ENCODE results near the gene ACOXL.

Gene ACOXL

GRCh38 chr2:110984694-110985490 lies 252.5 kb downstream of the ACOXL start:
- in situ Hi-C loops (cut with MboI; ENCODE audit: low sequenced_read_pairs, unreplicated experiment), result no loop called here
- no peak for TF ChIP-seq CTCF (IDR thresholded peaks at IDR 0.05; ENCODE audit: borderline replicate concordance, control extremely low read depth, extremely low read depth, insufficient read depth, missing control alignments)
- DNase-seq (ENCODE audit: low spot score), result no peak

- in situ Hi-C loops (cut with MboI; ENCODE audit: low sequenced_read_pairs, unreplicated experiment), result no loop called here
- TF ChIP-seq CTCF (IDR thresholded peaks at IDR 0.05; ENCODE audit: borderline replicate concordance, control extremely low read depth, extremely low read depth, insufficient read depth, missing control alignments), result no peak
- no peak for DNase-seq (ENCODE audit: low spot score)
Measured at GRCh38 chr2:110990440-110990839, 258.1 kb downstream of the ACOXL start.

GRCh38 chr2:110991911-110992310 lies 259.5 kb downstream of the ACOXL start:
- no peak for DNase-seq (ENCODE audit: low spot score)
- in situ Hi-C loops (cut with MboI; ENCODE audit: low sequenced_read_pairs, unreplicated experiment), result no loop called here
- TF ChIP-seq CTCF (IDR thresholded peaks at IDR 0.05; ENCODE audit: borderline replicate concordance, control extremely low read depth, extremely low read depth, insufficient read depth, missing control alignments), result no peak

- TF ChIP-seq CTCF (IDR thresholded peaks at IDR 0.05; ENCODE audit: borderline replicate concordance, control extremely low read depth, extremely low read depth, insufficient read depth, missing control alignments), result no peak
- no peak for DNase-seq (ENCODE audit: low spot score)
- in situ Hi-C loops (cut with MboI; ENCODE audit: low sequenced_read_pairs, unreplicated experiment), result no loop called here
Measured at GRCh38 chr2:110992886-110993285, 260.5 kb downstream of the ACOXL start.

- no peak for TF ChIP-seq CTCF (IDR thresholded peaks at IDR 0.05; ENCODE audit: borderline replicate concordance, control extremely low read depth, extremely low read depth, insufficient read depth, missing control alignments)
- DNase-seq (ENCODE audit: low spot score), result no peak
- in situ Hi-C loops (cut with MboI; ENCODE audit: low sequenced_read_pairs, unreplicated experiment), result no loop called here
Measured at GRCh38 chr2:110993557-110994231, 261.3 kb downstream of the ACOXL start.

GRCh38 chr2:110994250-110994961 lies 262.0 kb downstream of the ACOXL start:
- in situ Hi-C loops (cut with MboI; ENCODE audit: low sequenced_read_pairs, unreplicated experiment), result no loop called here
- DNase-seq (ENCODE audit: low spot score), result no peak
- no peak for TF ChIP-seq CTCF (IDR thresholded peaks at IDR 0.05; ENCODE audit: borderline replicate concordance, control extremely low read depth, extremely low read depth, insufficient read depth, missing control alignments)

All from GM13976 (cell line).